Right ventricle myocardium superior (tissue), 1 donor: ENCODE data around the gene SDCCAG8. TPM values are rescaled to one million over a fixed set of nuclear protein-coding genes. Genes with fewer than 3 reads are reported as not detected.
A peak's percentile ranks its signal among the peaks of the same experiment; 100 is the strongest.

Source experiments
- ATAC-seq: fragments of 200-7000 bp; cut with Tn5 transposase; one replicate; pipeline ENCODE4 v1.9.1; 2020; ENCODE audit warnings: mild to moderate bottlenecking; ENCODE audit not compliant: poor library complexity
- DNase-seq: peaks from one replicate; pipeline ENCODE4 v3.0.0-alpha.2; 2020
- intact Hi-C: fragments of 100-400 bp; cut with DNase I; formaldehyde crosslinking; loops from one replicate; pipeline ENCODE4 v1.11.2; 2022
- total RNA-seq: library from RNA; stranded (reverse); fragmentation: NEBNext Ultra II Directional; extraction: Animal tissue kit (Norgen Biotek cat#: 25700); gene quantifications from one replicate; pipeline ENCODE4 v1.2.1, GENCODE V29; 2021
- donor health status: DM: no; HTN: yes; CAD: no; lungs with severe emphysema.

SDCCAG8 gene
- total RNA-seq, 1 donor from 2014 or later = 16.5 TPM

- ATAC-seq (no peak), DNase-seq (no peak)
- intact Hi-C loops = no loop called here
These were observed 172.2 kb downstream of the SDCCAG8 start for GRCh38 chr1:243428084-243428483.

DNA sequence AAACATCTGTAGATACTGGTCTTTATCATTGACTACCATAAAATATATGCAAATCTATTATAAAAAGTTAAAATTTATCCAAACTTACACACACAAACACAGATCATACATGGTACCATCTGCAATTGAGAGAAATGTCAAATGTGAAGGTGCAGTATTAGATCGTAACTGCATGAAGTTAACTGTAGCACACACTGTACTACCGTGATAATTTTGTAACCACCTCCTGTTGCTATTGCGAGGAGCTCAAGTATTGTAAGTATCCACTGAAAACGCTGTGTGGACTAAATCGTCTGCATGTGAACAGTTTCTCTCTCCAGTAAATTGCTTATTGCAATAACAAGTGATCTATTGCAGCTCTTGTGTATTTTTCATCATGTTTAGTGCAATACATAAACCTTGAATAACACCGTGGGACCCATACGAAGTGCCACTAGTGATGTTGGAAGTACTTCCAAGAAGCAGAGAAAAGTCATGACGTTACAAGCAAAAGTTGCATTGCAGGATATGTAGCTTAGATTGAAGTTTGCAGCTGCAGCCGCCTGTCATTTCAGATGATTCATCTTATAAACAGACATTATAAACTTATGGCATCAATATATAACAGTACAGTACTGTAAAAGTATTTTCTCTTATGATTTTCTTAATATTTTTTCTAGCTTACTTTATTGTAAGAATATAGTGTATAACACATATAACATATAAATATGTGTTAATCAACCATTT is 172.9 kb downstream of the SDCCAG8 start:
- ATAC-seq = no peak
- intact Hi-C loops = no loop called here
- no peak for DNase-seq

DNA sequence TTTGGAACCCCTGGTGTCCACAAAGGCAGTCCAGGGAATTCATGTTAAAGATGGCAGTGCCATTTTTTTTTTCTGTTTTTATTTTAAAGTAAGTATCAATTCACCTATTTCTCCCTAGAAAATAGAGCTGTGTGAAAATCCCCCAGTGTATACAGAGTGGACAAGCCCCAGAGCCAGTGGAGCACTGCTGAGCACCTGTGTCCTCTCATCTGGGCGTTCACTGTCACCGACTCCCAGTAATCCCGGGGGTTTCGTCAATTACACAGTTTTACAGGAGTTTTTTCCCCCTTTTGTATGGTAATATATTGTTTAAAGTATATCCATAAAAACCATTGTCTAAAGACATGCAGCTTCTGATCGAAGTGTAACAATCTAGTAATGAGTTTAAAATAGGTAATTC is 175.8 kb downstream of the SDCCAG8 start:
- no peak for DNase-seq
- intact Hi-C loops = no loop called here
- ATAC-seq = no peak

GRCh38 chr1:243432136-243432535 is 176.3 kb downstream of the SDCCAG8 start:
- ATAC-seq (no peak), DNase-seq (no peak)
- intact Hi-C loops = no loop called here

DNA sequence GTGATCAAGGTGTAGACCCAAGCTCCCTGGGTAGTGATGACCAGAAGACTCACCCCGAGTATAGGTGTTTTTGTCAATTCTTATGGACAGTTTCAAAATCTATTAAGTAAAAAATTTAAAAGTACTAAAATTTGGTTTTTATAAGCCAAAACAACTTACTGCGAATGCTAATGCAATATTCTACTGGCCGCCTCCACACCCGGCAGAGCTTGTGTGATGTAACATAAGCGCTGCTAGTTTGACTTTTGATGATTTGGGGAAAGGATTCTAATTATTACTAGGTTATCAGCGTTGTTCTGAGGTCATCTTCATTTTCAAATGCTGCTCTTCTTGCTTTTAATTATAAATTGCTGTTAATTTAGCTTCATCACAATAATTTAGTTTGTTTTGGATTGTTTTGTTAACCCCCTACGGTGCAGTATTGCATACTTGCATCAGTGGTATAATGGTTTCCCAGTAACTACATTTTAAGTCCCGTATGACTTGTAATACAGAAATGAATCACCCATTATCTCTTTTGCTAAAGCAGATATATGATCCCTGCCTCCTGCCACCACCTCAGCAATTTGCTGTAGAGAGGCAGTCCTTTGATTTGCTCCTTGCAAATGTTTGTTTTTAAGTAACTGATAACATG is 178.0 kb downstream of the SDCCAG8 start:
- DNase-seq = no peak
- no peak for ATAC-seq
- intact Hi-C loops = no loop called here

GRCh38 chr1:243434594-243434993 is 178.8 kb downstream of the SDCCAG8 start:
- intact Hi-C loops = no loop called here
- DNase-seq (no peak), ATAC-seq (no peak)

DNA sequence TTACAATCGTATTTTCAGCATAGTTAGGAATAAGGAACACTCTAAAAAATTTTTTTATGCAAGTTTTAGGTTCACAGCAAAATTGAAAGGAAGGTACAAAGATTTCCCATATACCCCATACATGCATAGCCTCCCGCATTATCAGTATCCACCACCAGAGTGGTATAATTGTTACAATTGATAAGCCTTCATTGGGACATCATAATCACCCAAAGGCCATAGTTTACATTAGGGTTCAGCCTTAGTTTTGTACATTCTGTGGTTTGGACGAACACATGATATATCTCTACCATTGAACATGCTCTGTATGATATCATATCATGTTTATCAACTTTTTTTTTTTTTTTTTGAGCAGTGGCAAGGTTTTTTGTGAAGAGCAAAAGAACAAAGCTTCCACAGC is 180.0 kb downstream of the SDCCAG8 start:
- intact Hi-C loops = no loop called here
- DNase-seq (no peak), ATAC-seq (no peak)

DNA sequence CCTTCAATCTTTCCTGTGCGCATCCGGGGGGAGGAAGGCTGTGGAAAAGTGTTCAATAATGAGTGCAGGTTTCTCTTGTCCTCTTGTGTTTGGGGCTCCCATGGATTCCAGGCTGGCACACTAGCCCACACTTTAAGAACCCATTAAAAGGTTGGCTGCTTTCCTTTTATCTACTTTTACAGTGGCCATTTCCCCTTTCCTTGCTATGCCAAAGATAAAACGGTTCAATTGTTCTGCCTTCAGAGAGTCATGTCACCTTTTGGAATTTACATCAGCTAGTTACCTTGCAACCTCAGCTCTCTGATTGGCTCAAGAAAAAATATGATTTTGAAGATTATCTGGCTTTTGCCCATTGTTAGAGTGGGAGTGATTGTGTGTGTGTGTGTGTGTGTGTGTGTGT is 182.3 kb downstream of the SDCCAG8 start:
- ATAC-seq = no peak
- intact Hi-C loops = no loop called here
- no peak for DNase-seq

GRCh38 chr1:243438815-243439214 is 183.0 kb downstream of the SDCCAG8 start:
- DNase-seq = no peak
- ATAC-seq = no peak
- intact Hi-C loops = no loop called here

- no peak for DNase-seq
- no peak for ATAC-seq
- intact Hi-C loops = no loop called here
These were observed 184.6 kb downstream of the SDCCAG8 start for GRCh38 chr1:243440406-243440805.

DNA sequence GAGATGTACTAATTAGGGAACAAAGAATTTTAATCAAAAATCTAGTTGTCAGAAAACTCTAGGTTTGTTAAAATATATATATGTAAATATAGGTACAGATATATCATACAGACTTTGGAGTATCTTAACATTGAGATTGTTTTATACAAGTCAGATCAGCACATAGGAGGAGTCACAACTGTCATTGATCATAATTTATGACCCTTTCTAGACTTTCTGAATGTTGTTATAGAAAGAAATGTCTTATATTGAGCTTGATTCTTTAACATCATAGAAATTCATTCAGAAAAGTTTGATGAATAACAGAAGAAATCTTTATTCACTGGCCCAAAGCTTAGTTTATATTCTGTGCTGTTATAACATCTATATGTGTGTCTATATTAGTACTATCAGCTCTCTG is 185.8 kb downstream of the SDCCAG8 start:
- no peak for ATAC-seq
- intact Hi-C loops = no loop called here
- DNase-seq = no peak

GRCh38 chr1:243443557-243443956 is 187.7 kb downstream of the SDCCAG8 start:
- DNase-seq (no peak), ATAC-seq (no peak)
- intact Hi-C loops = no loop called here

- peak; percentile 74 for ATAC-seq
- peak; percentile 46 for DNase-seq
- intact Hi-C loops = no loop called here
These were observed 191.5 kb downstream of the SDCCAG8 start for GRCh38 chr1:243447347-243447746.

GRCh38 chr1:243447844-243448243 is 192.0 kb downstream of the SDCCAG8 start:
- intact Hi-C loops = no loop called here
- ATAC-seq = no peak
- DNase-seq = no peak

DNA sequence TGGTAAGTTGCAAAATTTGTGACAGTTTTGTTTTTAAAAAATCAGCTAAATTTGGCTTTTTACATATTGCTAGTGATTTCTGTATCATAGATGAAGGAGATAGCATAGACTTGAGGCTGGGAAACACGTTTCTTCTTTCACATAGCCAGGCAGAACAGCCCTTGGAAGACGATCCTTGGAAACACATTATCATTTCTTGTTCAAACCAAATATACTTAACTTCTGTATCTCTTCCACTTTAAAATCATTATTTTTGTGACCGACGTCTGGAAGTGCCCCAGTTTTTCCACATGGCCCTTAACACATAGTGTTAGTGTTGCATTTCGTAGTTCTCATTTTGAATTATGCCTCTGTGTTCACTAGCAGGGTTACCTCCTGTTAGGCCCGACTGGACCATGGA is 193.5 kb downstream of the SDCCAG8 start:
- intact Hi-C loops = no loop called here
- ATAC-seq (no peak), DNase-seq (no peak)

GRCh38 chr1:243452092-243452491 is 196.3 kb downstream of the SDCCAG8 start:
- intact Hi-C loops = no loop called here
- ATAC-seq (no peak), DNase-seq (no peak)

DNA sequence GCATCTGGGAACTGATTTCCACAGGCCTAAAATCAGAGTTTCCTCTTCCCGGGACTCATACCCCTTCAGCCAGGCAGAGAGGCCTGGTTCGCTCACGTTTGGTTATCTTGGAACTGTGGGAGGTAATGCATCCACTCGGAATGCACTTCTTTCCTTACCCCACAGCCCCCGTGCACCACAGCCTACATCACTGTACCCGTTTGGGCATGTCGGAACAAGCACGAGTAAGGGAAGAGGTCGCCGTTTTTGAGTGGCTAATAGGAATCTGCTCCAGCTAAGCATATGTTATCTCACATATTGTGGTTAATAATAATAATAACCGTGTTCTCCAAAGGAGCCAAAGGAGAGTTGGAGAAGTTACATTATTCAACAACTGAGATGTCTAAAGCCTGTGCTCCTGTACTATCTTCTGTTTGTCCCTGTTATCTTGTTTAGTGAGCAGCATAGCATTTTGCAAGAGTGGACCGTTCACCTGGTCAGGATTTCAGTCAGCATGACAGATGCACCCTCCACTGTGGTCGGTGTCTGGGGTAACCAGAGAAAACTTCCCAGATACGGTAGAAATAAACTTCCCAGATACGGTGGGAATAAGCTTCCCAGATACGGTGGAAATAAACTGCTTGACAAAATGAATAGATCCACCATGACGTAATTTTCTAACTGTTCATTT is 198.6 kb downstream of the SDCCAG8 start:
- intact Hi-C loops = no loop called here
- DNase-seq (no peak), ATAC-seq (no peak)

- DNase-seq (no peak), ATAC-seq (no peak)
- intact Hi-C loops = no loop called here
These were observed 200.2 kb downstream of the SDCCAG8 start for GRCh38 chr1:243455760-243456651.

DNA sequence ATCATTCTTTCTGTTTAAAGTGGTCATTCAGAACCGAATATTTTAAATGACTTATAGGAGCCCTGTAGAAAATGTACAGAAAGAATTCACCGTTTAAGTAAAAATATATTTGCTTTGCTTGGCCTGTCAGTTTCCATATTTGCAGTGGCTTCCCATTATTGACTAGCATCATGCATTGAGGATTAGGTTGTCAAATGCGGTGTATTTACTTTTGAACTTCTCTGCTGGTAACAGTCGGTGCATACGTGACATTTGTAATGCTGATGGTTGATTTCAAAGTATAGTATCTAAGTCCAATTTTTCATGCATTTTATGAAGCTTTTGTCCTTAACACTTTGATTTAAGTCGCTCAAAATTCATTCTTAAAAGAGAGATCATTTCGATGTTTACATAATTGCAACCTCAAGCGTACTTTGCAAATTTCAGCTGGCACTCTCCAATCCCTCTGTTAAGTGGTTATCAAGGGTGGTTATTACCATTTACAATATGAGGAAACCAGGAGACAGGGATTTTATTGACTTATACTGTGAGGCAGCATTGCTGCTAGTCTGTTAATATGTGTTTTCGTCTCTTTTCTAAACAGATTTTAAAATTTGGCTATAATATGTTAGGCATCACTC is 201.6 kb downstream of the SDCCAG8 start:
- intact Hi-C loops = no loop called here
- ATAC-seq (no peak), DNase-seq (no peak)
